Stimulated activated CD4-positive, alpha-beta T cell treated with anti-CD3 and anti-CD28 coated beads, Interleukin-12 subunit alpha, Interleukin-12 subunit beta, amount 100 ng/mL, for 24 hours (primary cell): ENCODE data around the gene CNTNAP4.

ENCODE experiments used
- DNase-seq, 2 experiments: peaks; one replicate each; pipeline ENCODE4 v3.0.0-alpha.2; 2020; ENCODE audit warnings: low read depth in 2 of 2

CNTNAP4 gene

GRCh38 chr16:76309639-76310335, 32.6 kb downstream of the CNTNAP4 start:
- no peak for DNase-seq

- no peak for DNase-seq
Observed at GRCh38 chr16:76311260-76311659, 34.1 kb downstream of the CNTNAP4 start.

GRCh38 chr16:76318565-76318964, 41.4 kb downstream of the CNTNAP4 start:
- no peak for DNase-seq

GRCh38 chr16:76329106-76329505, 51.9 kb downstream of the CNTNAP4 start:
- no peak for DNase-seq

- DNase-seq, result no peak
Observed at GRCh38 chr16:76335180-76335974, 58.2 kb downstream of the CNTNAP4 start.

GRCh38 chr16:76336112-76336511, 58.9 kb downstream of the CNTNAP4 start:
- no peak for DNase-seq

GRCh38 chr16:76338472-76338871, 61.3 kb downstream of the CNTNAP4 start:
- no peak for DNase-seq

- DNase-seq, result no peak
Observed at GRCh38 chr16:76343769-76344168, 66.6 kb downstream of the CNTNAP4 start.

- no peak for DNase-seq
Observed at GRCh38 chr16:76345163-76345661, 68.0 kb downstream of the CNTNAP4 start.

- DNase-seq, result no peak
Observed at GRCh38 chr16:76346210-76346609, 69.0 kb downstream of the CNTNAP4 start.

GRCh38 chr16:76351441-76351840, 74.2 kb downstream of the CNTNAP4 start:
- no peak for DNase-seq

GRCh38 chr16:76360404-76360803, 83.2 kb downstream of the CNTNAP4 start:
- no peak for DNase-seq

- no peak for DNase-seq
Observed at GRCh38 chr16:76370344-76370743, 93.1 kb downstream of the CNTNAP4 start.

- no peak for DNase-seq
Observed at GRCh38 chr16:76371441-76371840, 94.2 kb downstream of the CNTNAP4 start.

- DNase-seq, result no peak
Observed at GRCh38 chr16:76373998-76374397, 96.8 kb downstream of the CNTNAP4 start.

- no peak for DNase-seq
Observed at GRCh38 chr16:76376988-76377387, 99.8 kb downstream of the CNTNAP4 start.

GRCh38 chr16:76378020-76378419, 100.8 kb downstream of the CNTNAP4 start:
- no peak for DNase-seq

- DNase-seq, result no peak
Observed at GRCh38 chr16:76381096-76381495, 103.9 kb downstream of the CNTNAP4 start.

GRCh38 chr16:76385601-76386230, 108.5 kb downstream of the CNTNAP4 start:
- no peak for DNase-seq

- no peak for DNase-seq
Observed at GRCh38 chr16:76386784-76387183, 109.6 kb downstream of the CNTNAP4 start.

GRCh38 chr16:76387994-76388393, 110.8 kb downstream of the CNTNAP4 start:
- no peak for DNase-seq

- DNase-seq, result no peak
Observed at GRCh38 chr16:76389126-76389525, 111.9 kb downstream of the CNTNAP4 start.

GRCh38 chr16:76390476-76390875, 113.3 kb downstream of the CNTNAP4 start:
- DNase-seq, result no peak
